ENCODE measurements around the gene TMEM53. TPM values are rescaled to one million over a fixed set of nuclear protein-coding genes. Genes with fewer than 3 reads are reported as not detected.

TMEM53 gene
- total RNA-seq, 1 experiment from 2014 or later, result 6.2 TPM

GRCh38 chr1:44611419-44611818 lies 62.9 kb downstream of the TMEM53 start:
- Histone ChIP-seq H3K23me2 (ENCODE audit: insufficient read length, low read depth, low read length, poor library complexity, severe bottlenecking) (no peaks in the 10 kb centered on the region), H3K56ac (ENCODE audit: insufficient read length, low read depth, low read length) (no peak overlapping the region), H2BK20ac (ENCODE audit: low read depth, low read length, poor library complexity, severe bottlenecking) (no peak overlapping the region), H3K27me3 (ENCODE audit: insufficient read depth, low read length) (no peaks in the 10 kb centered on the region; the same call in 1 of the 2 replicates), H3K79me1 (ENCODE audit: insufficient read depth, low read depth, low read length, poor library complexity, severe bottlenecking) (no peaks in the 10 kb centered on the region), H2BK5ac (ENCODE audit: insufficient read length, low read length) (no peak overlapping the region), H4K5ac (ENCODE audit: insufficient read length, low read depth, low read length) (no peak overlapping the region), H3K79me2 (ENCODE audit: insufficient read depth, low read length) (no peaks in the 10 kb centered on the region), H4K91ac (ENCODE audit: insufficient read length, low read depth, low read length) (no peak overlapping the region), H2BK12ac (ENCODE audit: insufficient read length, low read depth, low read length) (no peak overlapping the region), H3K23ac (ENCODE audit: insufficient read length, low read depth, low read length) (no peak overlapping the region), H3K14ac (ENCODE audit: insufficient read depth, low read length) (no peak overlapping the region), H4K20me1 (ENCODE audit: control insufficient read depth, insufficient read depth, insufficient read length) (no peaks in the 10 kb centered on the region), H3K4ac (ENCODE audit: low read depth, low read length) (no peak overlapping the region), H3K27ac (ENCODE audit: insufficient read length, low read depth, low read length) (no peak overlapping the region), H3K4me1 (ENCODE audit: insufficient read depth, low read length) (peaks cover 2% of the 10 kb centered on the region; the same call in 1 of the 2 replicates), H3K9ac (ENCODE audit: extremely low read depth, insufficient read length, low read length) (no peak overlapping the region), H2AK5ac (ENCODE audit: insufficient read length, low read length) (no peak overlapping the region), H3T11ph (ENCODE audit: low read length) (no peak overlapping the region), H2AFZ (ENCODE audit: low read length) (no peak overlapping the region), H2BK120ac (ENCODE audit: low read depth, low read length, poor library complexity, severe bottlenecking) (no peak overlapping the region), H3K4me2 (ENCODE audit: insufficient read depth, insufficient read length, low read length) (no peak overlapping the region), H4K8ac (replicated peaks; ENCODE audit: insufficient read length, low read depth, low read length) (no peak overlapping the region), H2BK15ac (ENCODE audit: low read depth, low read length) (no peak overlapping the region), H3K9me3 (ENCODE audit: control insufficient read depth, low read depth, low read length) (no peaks in the 10 kb centered on the region), H3K18ac (ENCODE audit: insufficient read length, low read depth, low read length) (no peak overlapping the region)
- H3K27ac Mint-ChIP-seq, result peak overlapping the region in 1 of 3 experiments; percentile 72; a peak in 1 of 7 replicates
- peaks cover 32% of the 10 kb centered on the region for H3K27me3 Mint-ChIP-seq (ENCODE audit: low read depth)
- H3K4me3 Mint-ChIP-seq, result no peak overlapping the region
- H3K36me3 Mint-ChIP-seq (ENCODE audit: insufficient read depth in 1 of 3, low read depth in 3 of 3), result peaks cover 0 to 10% (median 0%) of the 10 kb centered on the region in 3 experiments; a peak in 3 of 7 replicates
- H3K4me1 Mint-ChIP-seq, result peaks cover 14 to 23% of the 10 kb centered on the region in 2 experiments
- no peak for DNase-seq
- TF ChIP-seq, protein P1, sequence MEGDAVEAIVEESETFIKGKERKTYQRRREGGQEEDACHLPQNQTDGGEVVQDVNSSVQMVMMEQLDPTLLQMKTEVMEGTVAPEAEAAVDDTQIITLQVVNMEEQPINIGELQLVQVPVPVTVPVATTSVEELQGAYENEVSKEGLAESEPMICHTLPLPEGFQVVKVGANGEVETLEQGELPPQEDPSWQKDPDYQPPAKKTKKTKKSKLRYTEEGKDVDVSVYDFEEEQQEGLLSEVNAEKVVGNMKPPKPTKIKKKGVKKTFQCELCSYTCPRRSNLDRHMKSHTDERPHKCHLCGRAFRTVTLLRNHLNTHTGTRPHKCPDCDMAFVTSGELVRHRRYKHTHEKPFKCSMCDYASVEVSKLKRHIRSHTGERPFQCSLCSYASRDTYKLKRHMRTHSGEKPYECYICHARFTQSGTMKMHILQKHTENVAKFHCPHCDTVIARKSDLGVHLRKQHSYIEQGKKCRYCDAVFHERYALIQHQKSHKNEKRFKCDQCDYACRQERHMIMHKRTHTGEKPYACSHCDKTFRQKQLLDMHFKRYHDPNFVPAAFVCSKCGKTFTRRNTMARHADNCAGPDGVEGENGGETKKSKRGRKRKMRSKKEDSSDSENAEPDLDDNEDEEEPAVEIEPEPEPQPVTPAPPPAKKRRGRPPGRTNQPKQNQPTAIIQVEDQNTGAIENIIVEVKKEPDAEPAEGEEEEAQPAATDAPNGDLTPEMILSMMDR (conservative IDR thresholded peaks at IDR 0.05), result no peak
- peaks cover 0 to 3% of the 10 kb centered on the region in 2 experiments; a peak in 1 of 5 replicates for H3K9me3 Mint-ChIP-seq
- WGBS (ENCODE audit: extremely low coverage, insufficient read length, low lambda C conversion rate), result no CpG with 5 or more reads among the region's 5 CpGs
